AG09309 (cell line): ENCODE measurements around the gene LRRC4C.

Experiments
- DNase-seq: peaks from one replicate; pipeline ENCODE4 v3.0.0-alpha.2; 2010; ENCODE audit warnings: low read depth
- H3K4me3 ChIP-seq: 2 replicates; pipeline ENCODE4 v1.5.1; 2011; ENCODE audit warnings: mild to moderate bottlenecking, low read depth, low read length, moderate library complexity; ENCODE audit not compliant: control insufficient read depth
- TF ChIP-seq, protein P1 (sequence below): IDR thresholded peaks from 2 replicates; pipeline ENCODE4 v1.5.1; 2011; ENCODE audit warnings: mild to moderate bottlenecking, low read depth, low read length, inconsistent platforms; ENCODE audit not compliant: insufficient read depth, control insufficient read depth; ENCODE audit errors: missing control alignments

Gene LRRC4C

GRCh38 chr11:40236526-40236925 is 1222.9 kb downstream of the LRRC4C start:
- H3K4me3 ChIP-seq: no peak overlapping the region
- TF ChIP-seq, protein P1, sequence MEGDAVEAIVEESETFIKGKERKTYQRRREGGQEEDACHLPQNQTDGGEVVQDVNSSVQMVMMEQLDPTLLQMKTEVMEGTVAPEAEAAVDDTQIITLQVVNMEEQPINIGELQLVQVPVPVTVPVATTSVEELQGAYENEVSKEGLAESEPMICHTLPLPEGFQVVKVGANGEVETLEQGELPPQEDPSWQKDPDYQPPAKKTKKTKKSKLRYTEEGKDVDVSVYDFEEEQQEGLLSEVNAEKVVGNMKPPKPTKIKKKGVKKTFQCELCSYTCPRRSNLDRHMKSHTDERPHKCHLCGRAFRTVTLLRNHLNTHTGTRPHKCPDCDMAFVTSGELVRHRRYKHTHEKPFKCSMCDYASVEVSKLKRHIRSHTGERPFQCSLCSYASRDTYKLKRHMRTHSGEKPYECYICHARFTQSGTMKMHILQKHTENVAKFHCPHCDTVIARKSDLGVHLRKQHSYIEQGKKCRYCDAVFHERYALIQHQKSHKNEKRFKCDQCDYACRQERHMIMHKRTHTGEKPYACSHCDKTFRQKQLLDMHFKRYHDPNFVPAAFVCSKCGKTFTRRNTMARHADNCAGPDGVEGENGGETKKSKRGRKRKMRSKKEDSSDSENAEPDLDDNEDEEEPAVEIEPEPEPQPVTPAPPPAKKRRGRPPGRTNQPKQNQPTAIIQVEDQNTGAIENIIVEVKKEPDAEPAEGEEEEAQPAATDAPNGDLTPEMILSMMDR: no peak
- no peak for DNase-seq

DNA sequence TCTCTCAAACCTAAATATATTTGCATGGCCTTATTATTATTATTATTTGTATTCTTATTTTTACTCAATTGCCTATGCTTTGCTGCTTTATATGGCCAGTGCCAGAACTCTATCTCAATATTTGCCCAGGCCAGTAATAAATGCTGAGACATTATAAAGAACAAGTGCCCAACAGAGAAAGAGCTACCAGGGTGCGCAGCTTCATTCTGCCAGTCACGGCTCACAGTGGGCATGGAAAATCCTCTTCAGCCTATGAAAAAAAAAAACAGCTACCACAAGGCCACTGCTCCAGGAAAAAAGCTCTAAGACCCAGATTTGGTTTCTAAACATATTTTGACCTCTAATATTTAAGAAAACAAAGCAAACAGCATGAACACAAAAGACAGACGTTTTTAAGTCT is 1223.6 kb downstream of the LRRC4C start:
- TF ChIP-seq, protein P1: no peak
- DNase-seq: no peak
- no peak overlapping the region for H3K4me3 ChIP-seq

- no peak overlapping the region for H3K4me3 ChIP-seq
- TF ChIP-seq, protein P1: no peak
- no peak for DNase-seq
These were observed 1228.6 kb downstream of the LRRC4C start for GRCh38 chr11:40230821-40231220.

GRCh38 chr11:40228662-40229061 is 1230.8 kb downstream of the LRRC4C start:
- no peak overlapping the region for H3K4me3 ChIP-seq
- DNase-seq: no peak
- TF ChIP-seq, protein P1: no peak

DNA sequence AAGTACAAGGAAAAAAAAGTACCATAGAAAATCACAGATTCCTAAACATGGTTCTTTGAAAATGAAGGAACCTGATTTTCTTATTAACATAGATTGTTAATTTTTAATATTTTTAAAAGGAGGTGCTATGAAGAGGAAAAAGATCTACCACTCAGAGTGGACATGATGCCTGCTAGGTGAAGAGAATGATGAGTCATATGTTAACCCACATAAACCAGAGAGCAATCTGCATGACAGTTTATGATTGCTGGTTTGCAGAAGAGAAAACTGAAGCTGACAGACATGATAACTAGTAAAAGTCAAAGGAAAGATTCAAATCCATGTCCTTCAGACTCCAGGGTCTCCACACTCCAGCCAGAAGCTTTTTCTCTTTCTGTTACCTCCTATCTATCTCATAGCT is 1231.7 kb downstream of the LRRC4C start:
- DNase-seq: no peak
- TF ChIP-seq, protein P1: no peak
- no peak overlapping the region for H3K4me3 ChIP-seq

GRCh38 chr11:40226654-40227053 is 1232.8 kb downstream of the LRRC4C start:
- TF ChIP-seq, protein P1: no peak
- no peak for DNase-seq
- no peak overlapping the region for H3K4me3 ChIP-seq
